Head of caudate nucleus (tissue), 42 donors: ENCODE data around the gene ATP8A2.

Experiments used
- DNase-seq, 42 donors: peaks; one replicate each; pipeline versions ENCODE4 v3.0.0 to v3.0.0-alpha.2; 2020 to 2021; ENCODE audit warnings: mixed read lengths in 7 of 42
- intact Hi-C: fragments of 100-400 bp; cut with DNase I; formaldehyde crosslinking; loops from one replicate; pipeline ENCODE4 v1.15.0; 2022

The ATP8A2 gene

GRCh38 chr13:25447396-25447795, 75.6 kb downstream of the ATP8A2 start:
- intact Hi-C loops, result no loop called here
- no peak for DNase-seq

GRCh38 chr13:25453850-25454365, 82.1 kb downstream of the ATP8A2 start:
- peak in 6 of 42 donors; percentile 12 to 45 (median 19) for DNase-seq
- intact Hi-C loops, result no loop called here

GRCh38 chr13:25455146-25455545, 83.4 kb downstream of the ATP8A2 start:
- intact Hi-C loops, result no loop called here
- DNase-seq, result peak in 3 of 42 donors; percentile 9 to 43 (median 15)

GRCh38 chr13:25457566-25457965, 85.8 kb downstream of the ATP8A2 start:
- intact Hi-C loops, result no loop called here
- peak in 1 of 42 donors; percentile 27 for DNase-seq

- intact Hi-C loops, result no loop called here
- no peak for DNase-seq
These were observed 90.7 kb downstream of the ATP8A2 start for GRCh38 chr13:25462301-25463125.

- no peak for DNase-seq
- intact Hi-C loops, result no loop called here
These were observed 91.7 kb downstream of the ATP8A2 start for GRCh38 chr13:25463496-25463895.

- intact Hi-C loops, result no loop called here
- DNase-seq, result no peak
These were observed 95.1 kb downstream of the ATP8A2 start for GRCh38 chr13:25466880-25467279.

- peak in 41 of 42 donors; percentile 16 to 78 (median 53) for DNase-seq
- intact Hi-C loops, result no loop called here
These were observed 96.8 kb downstream of the ATP8A2 start for GRCh38 chr13:25468325-25469168.

- intact Hi-C loops, result no loop called here
- DNase-seq, result peak in 4 of 42 donors; percentile 23 to 46 (median 32)
These were observed 97.4 kb downstream of the ATP8A2 start for GRCh38 chr13:25469169-25469525.

- intact Hi-C loops, result no loop called here
- DNase-seq, result no peak
These were observed 102.1 kb downstream of the ATP8A2 start for GRCh38 chr13:25473864-25474263.

GRCh38 chr13:25478186-25478585, 106.4 kb downstream of the ATP8A2 start:
- intact Hi-C loops, result no loop called here
- DNase-seq, result no peak

- intact Hi-C loops, result no loop called here
- DNase-seq, result peak in 41 of 42 donors; percentile 26 to 88 (median 59)
These were observed 117.5 kb downstream of the ATP8A2 start for GRCh38 chr13:25489238-25489637.

GRCh38 chr13:25490236-25490635, 118.5 kb downstream of the ATP8A2 start:
- intact Hi-C loops, result no loop called here

GRCh38 chr13:25493931-25494640, 122.3 kb downstream of the ATP8A2 start:
- intact Hi-C loops, result no loop called here
- DNase-seq, result no peak

More at GRCh38 chr13:25490236-25490635, 118.5 kb downstream of the ATP8A2 start:
- peak in 23 of 42 donors; percentile 12 to 74 (median 31) for DNase-seq

GRCh38 chr13:25494698-25495411, 123.1 kb downstream of the ATP8A2 start:
- intact Hi-C loops, result no loop called here

GRCh38 chr13:25501231-25501630, 129.5 kb downstream of the ATP8A2 start:
- no peak for DNase-seq
- intact Hi-C loops, result no loop called here

More at GRCh38 chr13:25494698-25495411, 123.1 kb downstream of the ATP8A2 start:
- DNase-seq, result no peak

GRCh38 chr13:25502031-25502430, 130.3 kb downstream of the ATP8A2 start:
- DNase-seq, result no peak
- intact Hi-C loops, result no loop called here

GRCh38 chr13:25502551-25502950, 130.8 kb downstream of the ATP8A2 start:
- intact Hi-C loops, result no loop called here
- DNase-seq, result peak in 37 of 42 donors; percentile 23 to 87 (median 54)

- intact Hi-C loops, result no loop called here
- DNase-seq, result no peak
These were observed 132.1 kb downstream of the ATP8A2 start for GRCh38 chr13:25503856-25504255.
